ENCODE results near the gene HMGCS2. TPM values are rescaled to one million over a fixed set of nuclear protein-coding genes. Genes with fewer than 3 reads are reported as not detected.

HMGCS2 gene
- total RNA-seq, 3 donors from 2014 or later, result 135 to 592 (median 270) TPM

DNA sequence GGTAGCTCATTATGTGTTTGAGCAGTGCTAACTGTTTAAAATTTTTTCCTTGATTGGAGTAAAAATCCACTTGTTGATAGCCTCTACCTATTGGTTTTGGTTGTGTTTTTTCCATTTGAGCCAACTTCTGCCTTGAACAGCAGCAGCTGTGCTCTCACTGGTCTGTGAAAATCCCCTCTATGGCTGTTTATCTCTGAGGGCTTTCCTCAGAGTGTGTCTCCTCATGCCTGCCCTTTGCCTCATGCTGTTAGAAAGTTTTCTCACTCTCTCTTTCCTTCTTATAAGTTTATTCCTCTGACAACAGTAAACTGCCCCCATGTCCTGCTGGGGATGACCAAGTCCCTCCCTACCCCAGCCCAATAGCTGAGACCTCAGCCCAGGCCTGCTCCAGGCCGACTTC, 28.5 kb upstream of the HMGCS2 start:
- Histone ChIP-seq H3K4me1 (ENCODE audit: low read depth) (no peaks in the 10 kb centered on the region), H3K4me3 (no peak overlapping the region), H3K9me3 (no peaks in the 10 kb centered on the region), H3K36me3 (ENCODE audit: low read depth) (no peaks in the 10 kb centered on the region)
- intact Hi-C loops (cut with DNase I, micrococcal nuclease), result no loop called here
- ATAC-seq (no peak), DNase-seq (no peak)
- no peak for TF ChIP-seq CTCF (IDR thresholded peaks at IDR 0.05)

- no peak for ATAC-seq
- H3K9me3 ChIP-seq, result no peaks in the 10 kb centered on the region
- peaks cover 4% of the 10 kb centered on the region for H3K4me1 ChIP-seq (ENCODE audit: low read depth)
- no peak for DNase-seq
- intact Hi-C loops (cut with DNase I, micrococcal nuclease), result no loop called here
- no peaks in the 10 kb centered on the region for H3K36me3 ChIP-seq (ENCODE audit: low read depth)
- no peak overlapping the region for H3K4me3 ChIP-seq
- TF ChIP-seq CTCF (IDR thresholded peaks at IDR 0.05), result no peak
Observed at GRCh38 chr1:119795261-119796200, 26.8 kb upstream of the HMGCS2 start.

DNA sequence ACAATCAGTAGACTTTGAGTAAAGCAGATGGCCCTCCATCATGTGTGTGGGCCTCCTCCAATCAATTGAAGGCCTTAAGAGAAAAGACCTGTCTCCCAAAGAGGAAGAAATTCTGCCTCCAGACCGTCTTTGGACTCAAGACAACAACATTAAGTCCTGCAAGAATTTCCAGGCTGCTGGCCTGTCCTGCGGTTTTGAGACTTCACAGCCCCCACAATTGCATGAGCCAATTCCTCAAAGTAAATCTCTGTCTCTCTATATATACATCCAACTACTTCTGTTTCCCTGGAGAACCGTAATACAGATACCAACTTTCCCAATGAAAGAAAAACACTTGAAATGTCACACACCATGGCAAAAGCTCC, 26.2 kb upstream of the HMGCS2 start:
- no peaks in the 10 kb centered on the region for H3K9me3 ChIP-seq
- DNase-seq (no peak), ATAC-seq (no peak)
- H3K4me3 ChIP-seq, result no peak overlapping the region
- peaks cover 8% of the 10 kb centered on the region for H3K4me1 ChIP-seq (ENCODE audit: low read depth)
- intact Hi-C loops (cut with DNase I, micrococcal nuclease), result no loop called here
- TF ChIP-seq CTCF (IDR thresholded peaks at IDR 0.05), result no peak
- no peaks in the 10 kb centered on the region for H3K36me3 ChIP-seq (ENCODE audit: low read depth)

- TF ChIP-seq CTCF (IDR thresholded peaks at IDR 0.05), result no peak
- Histone ChIP-seq H3K36me3 (ENCODE audit: low read depth) (no peaks in the 10 kb centered on the region), H3K9me3 (no peaks in the 10 kb centered on the region), H3K4me3 (no peak overlapping the region), H3K4me1 (ENCODE audit: low read depth) (peaks cover 8% of the 10 kb centered on the region)
- DNase-seq, result no peak
- no peak for ATAC-seq
- intact Hi-C loops (cut with DNase I, micrococcal nuclease), result no loop called here
Observed at GRCh38 chr1:119794230-119794875, 25.6 kb upstream of the HMGCS2 start.

DNA sequence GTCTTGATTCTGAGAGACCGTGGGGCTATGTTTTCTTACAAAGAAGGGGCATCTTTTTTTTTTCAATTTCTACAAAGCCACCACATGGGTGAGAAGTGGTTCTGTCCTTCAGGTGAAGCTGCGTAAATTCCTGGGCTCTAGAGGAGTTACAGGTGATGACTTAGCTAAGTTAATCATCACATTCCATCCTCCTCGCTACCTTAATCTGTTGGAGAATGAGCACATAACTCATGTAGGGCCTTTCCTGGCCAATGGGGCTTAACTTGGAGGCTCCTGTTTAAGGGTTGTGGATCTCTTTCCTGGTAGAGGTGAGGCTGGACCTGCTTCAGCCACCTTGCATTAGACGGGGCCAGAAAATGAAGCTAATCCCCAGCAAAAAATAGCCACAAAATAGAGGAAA, 22.7 kb upstream of the HMGCS2 start:
- ATAC-seq (peak; percentile 6), DNase-seq (no peak)
- TF ChIP-seq CTCF (IDR thresholded peaks at IDR 0.05), result no peak
- Histone ChIP-seq H3K36me3 (ENCODE audit: low read depth) (no peaks in the 10 kb centered on the region), H3K4me1 (ENCODE audit: low read depth) (peaks cover 24% of the 10 kb centered on the region), H3K4me3 (no peak overlapping the region), H3K9me3 (no peaks in the 10 kb centered on the region)
- intact Hi-C loops (cut with DNase I, micrococcal nuclease), result no loop called here

Measured in mucosa of descending colon (tissue), 3 donors.